Right lobe of liver (tissue), 6 donors: ENCODE results near the gene ABHD2. TPM values are rescaled to one million over a fixed set of nuclear protein-coding genes. Genes with fewer than 3 reads are reported as not detected.

Experiments used
- ATAC-seq, 4 donors: fragments of 200-7000 bp; cut with Tn5 transposase; one replicate each; pipeline ENCODE4 v1.9.1; 2020; ENCODE audit warnings: mild to moderate bottlenecking in 4 of 4, moderate library complexity in 4 of 4
- DNase-seq, 3 donors: peaks; one replicate each; pipeline ENCODE4 v3.0.0-alpha.2; 2020
- H3K27ac ChIP-seq, 3 donors: fragments of 200-600 bp; one replicate each; pipeline ENCODE4 v1.8.0; 2022
- H3K27me3 ChIP-seq, 2 donors: fragments of 200-600 bp; one replicate each; pipeline ENCODE4 v1.8.0; 2022
- H3K36me3 ChIP-seq, 4 donors: fragments of 200-600 bp; sonication (generic) in 1 of 4; one replicate each; pipeline versions ENCODE4 v1.5.1 to v1.8.0; 2017 to 2022; ENCODE audit warnings: control low read depth in 1 of 4
- H3K4me1 ChIP-seq, 4 donors: fragments of 200-600 bp; sonication (generic) in 1 of 4; one replicate each; pipeline versions ENCODE4 v1.5.1 to v1.8.0; 2017 to 2022; ENCODE audit warnings: control low read depth in 1 of 4
- H3K4me3 ChIP-seq, 3 donors: fragments of 200-600 bp; one replicate each; pipeline ENCODE4 v1.8.0; 2022
- H3K9me3 ChIP-seq, 4 donors: fragments of 200-600 bp; sonication (generic) in 1 of 4; one replicate each; pipeline versions ENCODE4 v1.5.1 to v1.8.0; 2017 to 2022; ENCODE audit warnings: control low read depth in 1 of 4
- CTCF ChIP-seq, 4 donors: fragments of 200-600 bp in 3 of 4; fragments of 450-650 bp in 1 of 4; IDR thresholded peaks; one replicate each; pipeline versions ENCODE4 v1.5.1 to v1.8.0; 2016 to 2022; ENCODE audit warnings: antibody characterized with exemption in 4 of 4, mild to moderate bottlenecking in 2 of 4
- POLR2A ChIP-seq: fragments of 450-650 bp; IDR thresholded peaks from one replicate; pipeline ENCODE4 v1.6.1; 2017; ENCODE audit warnings: antibody characterized with exemption, mild to moderate bottlenecking
- WGBS: methylation state at CpG from one replicate; pipeline ENCODE4 v1.1.6; 2018; ENCODE audit warnings: low coverage, low lambda C conversion rate; ENCODE audit not compliant: insufficient coverage; ENCODE audit errors: missing lambda C conversion rate; 5-methylcytosine and 5-hydroxymethylcytosine counted together
- intact Hi-C, 2 donors: fragments of 100-400 bp; cut with DNase I; formaldehyde crosslinking; loops; one replicate each; pipeline versions ENCODE4 v1.11.2 to v1.14.1; 2022
- total RNA-seq, 6 experiments: library from RNA; depleted of rRNA in 2 of 6; stranded (reverse); fragments of >200 nt in 2 of 6; fragmentation: NEBNext Ultra II Directional in 3 of 6; extraction: Animal tissue kit (Norgen Biotek cat#: 25700) in 3 of 6; gene quantifications; one replicate each; pipeline versions ENCODE4 v1.1.0 to v1.2.4, GENCODE V29; 2016 to 2023
- donor health status: DM: no; HTN: yes; CAD: no.
- donor health status: DM: no; HTN: no; CAD: no.
- donor health status: DM: no; HTN: no; CAD: no.
- donor health status: DM: no; HTN: yes; CAD: no.
- donor health status: DM: no; HTN: yes; CAD: no.

The ABHD2 gene
- total RNA-seq, 6 experiments from 2014 or later: 136 to 392 (median 315) TPM

GRCh38 chr15:89197503-89197971 is 109.3 kb downstream of the ABHD2 start:
- H3K9me3 ChIP-seq: no peaks in the 10 kb centered on the region
- H3K4me3 ChIP-seq: no peak overlapping the region
- DNase-seq: no peak
- peaks cover 0 to 76% (median 38%) of the 10 kb centered on the region in 4 donors for H3K36me3 ChIP-seq
- H3K27me3 ChIP-seq: no peaks in the 10 kb centered on the region
- ATAC-seq: peak; percentile 13 to 47 (median 29)
- intact Hi-C loops: no loop called here
- TF ChIP-seq POLR2A (no peak), CTCF (IDR thresholded peaks at IDR 0.05) (no peak)
- peaks cover 0 to 5% (median 0%) of the 10 kb centered on the region in 4 donors for H3K4me1 ChIP-seq
- 42% methylated on average over 4 of the region's 4 CpGs for WGBS
- no peak overlapping the region for H3K27ac ChIP-seq

GRCh38 chr15:89198196-89198595 is 109.9 kb downstream of the ABHD2 start:
- DNase-seq: no peak
- Histone ChIP-seq H3K36me3 (peaks cover 0 to 69% (median 31%) of the 10 kb centered on the region in 4 donors), H3K4me3 (no peak overlapping the region), H3K9me3 (no peaks in the 10 kb centered on the region), H3K27ac (no peak overlapping the region), H3K4me1 (peaks cover 0 to 5% (median 0%) of the 10 kb centered on the region in 4 donors), H3K27me3 (no peaks in the 10 kb centered on the region)
- no peak for ATAC-seq
- WGBS: 100% methylated on average over 2 of the region's 2 CpGs
- TF ChIP-seq POLR2A (no peak), CTCF (IDR thresholded peaks at IDR 0.05) (no peak)
- intact Hi-C loops: no loop called here

- DNase-seq: no peak
- H3K27me3 ChIP-seq: no peaks in the 10 kb centered on the region
- H3K27ac ChIP-seq: no peak overlapping the region
- no peak for ATAC-seq
- intact Hi-C loops: no loop called here
- TF ChIP-seq CTCF (IDR thresholded peaks at IDR 0.05) (no peak), POLR2A (no peak)
- H3K9me3 ChIP-seq: no peaks in the 10 kb centered on the region
- peaks cover 0 to 62% (median 25%) of the 10 kb centered on the region in 4 donors for H3K36me3 ChIP-seq
- 83% methylated on average over 1 of the region's 3 CpGs for WGBS
- H3K4me1 ChIP-seq: peaks cover 0 to 5% (median 0%) of the 10 kb centered on the region in 4 donors
- H3K4me3 ChIP-seq: no peak overlapping the region
These were observed 110.7 kb downstream of the ABHD2 start for GRCh38 chr15:89198934-89199333.

- ATAC-seq (no peak), DNase-seq (no peak)
- no peaks in the 10 kb centered on the region for H3K27me3 ChIP-seq
- H3K27ac ChIP-seq: no peak overlapping the region
- no peak for TF ChIP-seq CTCF (IDR thresholded peaks at IDR 0.05)
- no peak for TF ChIP-seq POLR2A
- H3K4me1 ChIP-seq: peaks cover 0 to 5% (median 0%) of the 10 kb centered on the region in 4 donors
- H3K9me3 ChIP-seq: no peaks in the 10 kb centered on the region
- no peak overlapping the region for H3K4me3 ChIP-seq
- peaks cover 0 to 54% (median 21%) of the 10 kb centered on the region in 4 donors for H3K36me3 ChIP-seq
- 28% methylated on average over 2 of the region's 6 CpGs for WGBS
- intact Hi-C loops: no loop called here
These were observed 111.5 kb downstream of the ABHD2 start for GRCh38 chr15:89199746-89200145.
